Ovary (tissue), 3 donors: ENCODE data around the gene WDR86.

Experiments
- CTCF ChIP-seq, 3 donors: fragments of 450-650 bp in 2 of 3; fragments of 200-600 bp in 1 of 3; IDR thresholded peaks; one replicate each; pipeline versions ENCODE4 v1.5.1 to v1.8.0; 2016 to 2022; ENCODE audit warnings: antibody characterized with exemption in 3 of 3, mild to moderate bottlenecking in 1 of 3
- EP300 ChIP-seq: sonication (generic); formaldehyde crosslinking; IDR thresholded peaks from one replicate; pipeline ENCODE4 v1.6.1; 2017; ENCODE audit warnings: antibody characterized with exemption
- POLR2A ChIP-seq: fragments of 450-650 bp; IDR thresholded peaks from one replicate; pipeline ENCODE4 v1.6.1; 2017; ENCODE audit warnings: antibody characterized with exemption, mild to moderate bottlenecking, moderate library complexity
- donor health status: DM: no; HTN: no; CAD: no.

- TF ChIP-seq CTCF (IDR thresholded peaks at IDR 0.05): no peak
- no peak for TF ChIP-seq EP300
- no peak for TF ChIP-seq POLR2A
Observed at GRCh38 chr7:151410405-151411390, 860 bp upstream of the WDR86 start.
